Hepatic stellate cell (primary cell): Measurements from ENCODE around the gene CYP2J2.
"Not testable (repeated sequence)": the region's sequence is repeated elsewhere in the genome, so short reads cannot be mapped to it uniquely, and the experiment has no call there.

Experiments
- DNase-seq: peaks from one replicate; pipeline ENCODE4 v3.0.0; 2011; ENCODE audit warnings: low spot score

Gene CYP2J2

DNA sequence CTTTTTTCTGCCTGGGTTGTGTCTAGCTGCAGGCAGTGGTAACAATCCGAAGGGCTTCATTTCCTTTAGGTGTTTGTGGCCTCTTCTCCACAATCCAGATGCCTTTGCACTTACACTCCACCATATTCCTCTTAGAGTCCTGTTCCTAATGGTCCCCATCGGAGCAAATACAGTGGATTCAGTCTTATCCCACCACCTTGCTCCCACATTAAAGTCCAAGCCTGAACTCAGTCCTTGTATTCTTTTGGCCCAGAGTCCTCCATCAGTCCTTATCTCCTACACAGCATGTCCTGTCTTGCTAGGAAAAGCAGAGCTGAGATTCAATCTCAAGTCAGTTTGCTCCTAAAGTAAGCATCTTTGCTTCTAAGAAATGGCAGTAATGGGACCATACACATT is 8.8 kb downstream of the CYP2J2 start:
- no peak for DNase-seq

DNA sequence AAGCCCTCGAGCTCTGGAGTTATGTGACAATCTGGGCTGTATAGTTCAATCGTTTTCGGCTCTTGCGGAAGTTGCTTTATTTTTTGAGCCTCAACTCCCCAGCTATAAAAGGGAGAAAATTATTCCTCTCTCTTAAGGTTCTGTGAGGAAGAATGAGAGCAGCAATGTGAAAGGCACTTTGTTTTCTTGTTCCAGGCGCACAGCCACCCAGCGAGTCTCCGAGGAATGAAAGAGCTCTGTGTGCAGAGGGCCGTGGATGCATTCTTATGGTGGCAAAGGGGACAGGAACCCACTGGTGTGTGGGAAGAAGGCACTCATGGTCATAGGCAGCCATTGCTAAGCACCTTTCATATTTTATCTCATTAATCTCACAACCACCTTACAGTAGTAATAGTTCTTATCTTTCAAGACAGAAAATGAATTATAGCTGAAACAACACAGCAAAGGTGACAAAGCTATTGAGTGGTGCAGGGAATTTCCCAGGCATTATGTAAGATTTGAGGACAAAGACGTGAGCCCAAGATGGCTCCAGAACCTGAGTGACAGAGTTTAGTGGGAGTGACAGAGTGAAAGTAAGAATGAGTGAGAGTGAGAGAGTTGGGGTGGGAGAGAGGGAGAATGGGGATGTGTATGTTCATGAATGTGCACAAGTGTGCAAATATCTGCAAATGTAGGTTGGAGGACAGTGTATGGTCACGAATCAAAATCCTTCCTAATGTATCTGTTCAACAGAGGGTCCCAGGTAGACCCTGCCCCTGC is 9.4 kb downstream of the CYP2J2 start:
- no peak for DNase-seq

DNA sequence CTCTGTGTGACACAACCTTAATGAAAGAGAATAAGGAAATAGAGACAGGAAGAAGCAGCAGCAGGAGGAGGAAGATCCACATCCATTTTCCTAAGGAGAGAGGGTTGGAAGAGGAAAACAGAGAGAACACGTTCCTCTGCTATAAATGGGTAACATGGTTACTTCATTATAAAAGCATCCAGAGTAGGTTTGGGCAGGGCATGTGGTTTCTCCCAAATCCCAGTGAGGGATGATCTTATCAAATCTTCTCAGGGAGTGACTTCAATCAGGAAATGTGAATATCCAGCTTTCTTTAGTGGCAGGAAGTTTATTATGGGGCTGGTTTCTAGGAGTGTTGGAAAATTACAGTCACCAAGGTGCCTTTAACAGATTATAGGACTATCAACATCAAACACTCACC is 11.1 kb downstream of the CYP2J2 start:
- no peak for DNase-seq

DNA sequence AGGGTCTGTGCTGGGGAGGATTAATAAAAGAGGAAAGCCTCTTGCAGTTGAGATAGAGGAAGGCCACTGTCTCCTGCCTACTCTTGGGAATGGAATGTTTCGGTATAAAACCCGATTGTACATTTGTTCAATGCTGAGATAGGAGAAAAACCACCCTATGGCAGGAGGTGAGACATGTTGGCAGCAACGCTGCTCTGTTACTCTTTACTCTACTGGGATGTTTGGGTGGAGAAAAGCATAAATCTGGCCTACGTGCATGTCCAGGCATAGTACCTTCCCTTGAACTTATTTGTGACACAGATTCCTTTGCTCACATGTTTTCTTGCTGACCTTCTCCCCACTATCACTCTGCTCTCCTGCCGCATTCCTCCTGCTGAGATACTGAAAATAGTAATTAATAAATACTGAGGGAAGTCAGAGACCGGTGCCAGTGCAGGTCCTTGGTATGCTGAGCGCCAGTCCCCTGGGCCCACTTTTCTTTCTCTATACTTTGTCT is 11.7 kb downstream of the CYP2J2 start:
- DNase-seq = not testable (repeated sequence)

DNA sequence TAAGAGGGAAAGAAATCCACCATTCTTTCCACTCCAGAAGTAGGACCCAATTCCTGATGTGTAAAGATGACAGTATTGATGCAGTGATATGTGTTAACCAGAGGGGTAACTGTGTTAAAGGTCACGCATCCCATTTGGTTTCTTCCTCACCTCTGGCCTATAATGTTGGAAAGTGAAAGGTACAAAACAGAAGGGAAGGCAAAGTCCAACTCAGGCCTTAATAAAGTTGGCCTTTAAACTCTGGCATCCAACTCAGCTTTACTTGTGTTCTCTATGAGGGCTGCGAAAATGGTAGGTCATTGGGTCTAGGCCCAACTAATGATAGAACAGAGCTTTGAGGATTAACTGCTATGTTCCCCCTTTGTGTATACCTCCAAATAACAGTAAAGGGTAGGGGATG is 17.9 kb downstream of the CYP2J2 start:
- DNase-seq = no peak

DNA sequence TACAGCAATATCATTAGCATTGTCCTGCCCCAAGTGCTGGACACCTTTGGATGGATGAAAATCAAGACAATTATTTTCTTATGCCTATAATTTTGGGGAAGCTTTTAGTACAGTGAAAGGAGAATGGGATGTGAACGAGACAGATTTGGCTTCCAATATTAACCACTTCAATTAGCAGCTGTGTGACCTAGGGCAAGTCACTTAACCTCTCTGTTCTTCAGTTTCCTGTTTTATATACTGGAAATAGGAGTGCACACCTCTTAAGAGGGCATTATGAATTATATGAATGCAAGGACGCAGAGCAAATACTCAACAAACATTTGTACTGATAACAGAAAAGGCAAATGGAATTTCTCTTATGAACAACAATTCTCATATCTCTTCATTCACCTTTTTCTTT is 18.5 kb downstream of the CYP2J2 start:
- no peak for DNase-seq

DNA sequence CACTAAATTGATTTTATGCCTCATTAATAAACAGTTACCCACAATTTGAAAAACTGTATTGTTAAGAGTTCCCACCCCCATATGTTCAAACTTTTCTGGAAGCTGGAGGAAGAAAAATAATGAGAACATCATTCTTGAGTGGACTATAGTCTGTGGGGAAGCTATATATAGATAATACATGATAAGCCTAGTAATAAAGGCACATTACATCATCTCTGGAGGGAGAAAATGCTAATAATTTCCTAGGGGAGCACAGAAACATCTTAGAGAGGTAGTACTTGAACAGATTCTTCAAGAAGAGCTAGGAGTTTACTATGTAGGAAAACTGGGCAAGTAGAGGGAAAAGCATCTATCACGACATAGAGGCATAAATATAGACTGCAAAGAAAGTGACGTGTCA is 19.6 kb downstream of the CYP2J2 start:
- no peak for DNase-seq

DNA sequence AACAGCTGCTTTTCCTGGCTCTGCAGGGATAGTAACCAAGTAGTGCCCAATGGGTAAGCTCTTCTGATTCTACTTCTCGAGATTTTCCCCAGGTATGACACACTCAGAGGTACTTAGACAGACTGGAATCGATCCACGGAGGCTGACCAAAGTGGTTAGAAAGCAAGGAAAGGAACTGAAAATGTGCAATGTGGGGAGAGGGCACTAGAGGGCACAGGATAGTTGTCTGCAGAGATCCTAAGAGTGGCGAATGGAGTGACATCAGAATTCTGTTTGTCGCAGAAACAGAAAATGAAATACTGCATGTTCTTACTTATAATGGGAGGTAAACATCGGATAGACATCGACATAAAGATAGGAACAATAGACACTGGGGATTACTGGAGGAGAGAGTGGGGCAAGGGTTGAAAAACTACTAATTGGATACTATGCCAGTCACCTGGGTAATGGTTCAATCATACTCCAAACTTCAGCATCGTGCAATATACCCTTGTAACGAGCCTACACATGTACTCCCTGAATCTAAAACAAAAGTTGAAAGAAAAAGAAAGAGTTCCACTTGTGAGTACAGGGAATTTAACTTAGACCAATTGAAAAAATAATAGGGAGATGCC is 23.3 kb downstream of the CYP2J2 start:
- DNase-seq = peak; percentile 8

DNA sequence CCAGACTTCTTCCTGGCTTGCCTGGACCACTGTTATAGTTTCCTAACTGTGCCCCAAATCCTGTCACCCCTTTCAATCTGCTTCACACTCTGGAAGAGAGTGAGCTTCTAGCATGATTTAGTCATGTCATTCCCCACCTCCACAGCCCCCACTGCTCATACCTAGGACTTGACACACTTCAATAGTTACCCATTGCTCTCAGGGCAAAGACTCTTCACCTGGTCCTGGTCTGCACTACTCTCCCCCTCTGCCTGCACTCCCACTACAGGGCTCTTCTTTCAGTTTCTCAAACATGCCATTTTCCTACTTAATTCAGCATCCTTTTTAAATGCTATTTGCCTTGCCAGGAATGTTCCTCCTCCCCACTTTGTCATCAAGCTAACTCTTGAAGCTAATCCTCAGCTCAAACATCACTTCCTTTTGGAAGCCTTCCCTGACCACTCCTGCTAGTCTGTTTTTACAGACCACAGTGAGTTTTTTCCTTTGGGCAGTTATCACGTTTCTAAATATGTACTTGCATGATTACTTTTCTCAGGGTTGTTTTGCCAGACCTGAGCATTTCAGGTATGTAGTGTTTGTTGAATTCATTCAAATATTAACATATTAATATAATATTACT is 24.7 kb downstream of the CYP2J2 start:
- DNase-seq = no peak

DNA sequence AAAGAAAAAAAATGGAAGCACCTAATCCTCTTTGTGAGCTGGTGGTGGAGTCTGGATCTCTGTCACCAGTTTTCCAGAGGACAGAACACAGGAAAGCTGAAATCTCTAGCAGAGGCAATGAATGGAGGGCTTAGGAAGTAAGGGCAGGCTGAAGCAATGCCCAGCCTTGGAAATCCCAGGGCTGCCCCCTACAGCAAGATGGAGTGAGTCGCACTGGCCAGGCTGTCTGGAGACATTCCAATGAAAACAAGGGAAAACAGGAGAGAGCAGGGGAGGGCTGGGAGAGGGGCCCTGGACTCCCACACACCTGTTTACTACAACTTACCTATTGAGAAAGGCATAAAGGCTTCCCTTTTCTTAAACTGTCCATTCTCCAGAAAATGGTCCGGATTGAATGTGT is 25.9 kb downstream of the CYP2J2 start:
- DNase-seq = no peak

DNA sequence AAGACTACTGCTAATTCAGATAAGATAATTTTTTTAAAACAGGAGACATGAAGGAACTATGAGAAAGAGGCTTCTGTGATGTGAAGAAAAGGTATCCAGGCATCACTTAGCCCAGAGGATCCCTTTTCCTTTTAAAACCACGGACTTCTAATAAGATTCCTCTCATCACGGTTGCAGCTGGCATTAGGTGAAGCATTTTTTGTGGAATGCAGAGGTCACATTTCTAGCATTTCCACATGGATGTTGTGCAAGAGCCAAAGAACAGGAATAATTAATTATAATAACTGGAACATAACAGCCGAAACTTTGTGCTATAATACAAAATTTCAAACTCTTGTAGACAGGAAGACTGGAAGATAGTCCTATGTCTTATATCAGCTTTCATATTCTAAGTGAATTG is 27.6 kb downstream of the CYP2J2 start:
- no peak for DNase-seq

DNA sequence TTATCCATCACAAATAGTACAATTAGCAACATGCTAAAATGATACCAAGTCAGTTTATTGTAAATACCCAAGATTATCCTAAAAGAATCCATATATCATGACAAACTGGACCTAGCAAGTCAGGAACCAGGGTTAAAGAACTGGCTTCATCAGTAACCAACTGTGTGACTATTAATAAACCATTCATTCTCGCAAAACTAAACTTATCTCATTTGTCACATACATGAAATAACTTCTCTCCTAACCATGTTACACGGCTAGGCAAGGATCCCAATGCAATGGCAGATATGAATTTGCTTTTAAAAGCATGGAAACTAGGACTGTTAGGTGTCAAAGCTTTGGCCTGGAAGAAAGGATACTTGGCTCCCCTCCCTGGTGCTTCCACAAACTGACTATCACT is 29.4 kb downstream of the CYP2J2 start:
- no peak for DNase-seq

DNA sequence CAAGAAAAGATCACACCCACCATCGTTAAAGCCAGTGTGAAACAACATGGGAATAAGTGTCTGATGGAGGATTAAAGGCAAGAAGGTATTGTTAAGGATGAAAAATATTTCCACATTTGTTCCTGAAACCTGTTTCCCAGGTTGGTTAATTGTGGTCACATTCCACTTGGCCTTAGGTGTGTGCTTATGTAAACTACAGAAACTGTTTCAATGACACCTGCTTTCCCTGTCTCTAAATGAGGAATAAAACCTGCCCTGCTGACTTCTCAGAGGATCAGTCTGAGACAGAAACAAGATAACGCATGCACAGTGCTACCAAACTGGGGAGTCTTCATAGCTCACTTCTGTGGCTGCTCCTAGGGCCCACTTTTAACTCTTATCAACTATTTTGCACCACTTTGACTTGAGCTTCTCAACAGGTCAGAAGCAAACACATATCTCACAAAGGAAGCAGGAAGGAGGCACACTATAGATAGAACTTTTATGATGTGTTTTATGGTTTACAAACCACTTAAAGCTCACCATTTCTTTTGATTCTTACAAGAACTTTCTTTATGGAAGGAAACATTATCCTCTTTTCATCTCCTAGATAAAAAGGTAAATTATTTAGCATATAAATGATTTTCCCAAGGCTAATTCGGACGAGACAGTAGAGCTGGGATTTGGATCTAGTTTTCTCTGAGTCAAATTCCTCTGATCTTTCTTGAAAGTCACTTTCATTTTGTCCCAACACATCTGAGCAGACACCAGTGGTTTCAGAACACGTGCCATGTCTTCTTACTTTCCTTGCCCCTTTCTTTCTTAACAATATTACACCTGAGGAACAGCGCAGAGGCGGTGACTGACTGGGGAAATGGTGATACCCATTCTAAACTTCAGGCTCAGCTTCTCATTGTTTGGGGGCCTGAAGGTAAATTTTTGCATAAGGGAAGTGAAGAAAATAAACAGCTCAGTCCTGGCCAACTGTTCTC is 33.4 kb downstream of the CYP2J2 start:
- no peak for DNase-seq

DNA sequence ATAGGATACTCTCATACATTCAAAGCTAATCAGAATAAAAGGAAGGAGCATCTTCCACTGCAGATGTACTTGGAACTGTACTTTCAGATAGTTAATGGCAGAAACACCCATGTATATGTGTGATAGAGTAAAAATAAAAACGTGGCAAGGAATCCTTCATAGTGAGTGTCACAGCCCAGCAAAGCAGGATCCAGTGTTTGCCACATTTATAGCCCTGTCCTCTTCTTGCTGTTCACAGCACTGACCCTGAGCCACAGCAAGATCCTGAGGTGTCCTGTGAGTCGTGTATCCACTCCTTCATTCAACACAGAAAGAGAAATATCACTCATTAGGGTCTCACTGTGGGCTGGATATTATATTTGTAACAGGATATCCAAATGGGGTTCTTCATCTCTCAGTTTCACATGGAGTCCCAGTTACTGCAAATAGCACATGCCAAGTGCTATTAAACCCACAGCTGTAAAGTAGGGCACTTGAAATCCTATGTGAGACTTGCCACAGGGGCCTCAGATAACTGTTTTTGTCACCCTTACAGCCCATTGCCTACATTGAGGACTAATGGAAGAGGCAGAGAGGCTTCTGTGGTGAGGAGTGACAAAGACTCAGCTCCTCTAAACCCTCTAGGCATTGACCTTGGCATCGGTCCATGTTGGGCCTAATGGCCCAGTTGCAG is 41.3 kb downstream of the CYP2J2 start:
- no peak for DNase-seq

DNA sequence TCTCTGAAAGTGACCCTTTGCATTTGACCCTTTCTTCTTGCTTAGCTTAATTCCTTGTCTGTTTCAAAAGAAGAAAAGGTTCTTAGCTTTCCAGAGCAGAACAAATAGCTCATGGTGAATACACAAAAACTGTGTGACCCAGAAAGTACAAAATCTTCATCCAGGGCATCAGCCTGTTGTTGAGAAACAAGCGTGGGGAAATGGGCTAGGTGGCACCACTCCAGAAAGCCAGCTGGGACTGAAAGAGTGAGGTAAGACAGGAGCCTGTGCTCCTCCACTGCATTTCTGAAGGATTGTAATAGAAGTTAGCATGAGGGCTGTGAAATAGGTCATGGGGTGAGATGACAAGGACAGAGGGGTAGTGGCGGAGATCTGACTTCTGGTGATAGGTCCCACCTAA is 45.8 kb downstream of the CYP2J2 start:
- no peak for DNase-seq

DNA sequence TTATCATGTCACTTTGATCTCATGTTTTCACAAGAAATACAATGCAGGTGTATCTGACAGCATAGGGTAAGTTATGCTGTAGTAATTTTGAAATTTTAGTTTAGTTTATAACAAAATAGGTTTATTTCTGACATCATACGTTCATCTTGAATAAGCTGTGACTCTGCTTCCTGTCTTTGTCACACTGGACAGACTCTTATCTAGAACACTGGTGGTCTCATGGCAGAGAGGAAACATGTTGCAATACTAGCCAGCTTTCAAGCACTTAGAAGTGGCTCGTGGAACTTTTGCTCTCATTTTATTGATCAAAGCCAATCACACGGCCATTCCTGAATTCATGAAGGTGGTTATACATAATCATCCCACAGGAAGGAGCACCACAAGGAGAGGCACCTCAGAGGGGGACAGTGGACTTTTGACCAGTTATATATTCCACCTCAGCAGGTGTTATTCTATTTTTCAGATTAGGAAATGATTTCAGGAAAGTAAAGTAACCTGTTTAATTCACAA is 46.5 kb downstream of the CYP2J2 start:
- no peak for DNase-seq

DNA sequence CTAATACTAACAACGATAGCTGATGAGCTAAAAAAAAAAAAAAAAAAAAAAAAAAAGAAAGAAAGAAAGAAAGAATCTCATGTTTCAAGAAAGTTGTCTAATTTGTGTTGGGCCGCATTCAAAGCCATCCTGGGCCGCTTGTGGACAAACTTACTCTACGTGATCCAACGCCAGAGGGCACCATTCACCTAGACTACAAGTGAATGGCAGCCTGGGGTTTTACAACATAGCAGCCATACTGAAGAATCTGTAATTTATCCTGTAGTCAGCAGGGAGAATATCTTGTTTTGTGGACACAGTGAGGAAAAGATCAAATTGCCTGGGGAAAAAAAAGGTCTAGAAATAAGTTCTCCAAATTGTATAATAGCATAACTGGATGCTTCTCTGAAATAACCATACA is 47.0 kb downstream of the CYP2J2 start:
- peak; percentile 11 for DNase-seq

DNA sequence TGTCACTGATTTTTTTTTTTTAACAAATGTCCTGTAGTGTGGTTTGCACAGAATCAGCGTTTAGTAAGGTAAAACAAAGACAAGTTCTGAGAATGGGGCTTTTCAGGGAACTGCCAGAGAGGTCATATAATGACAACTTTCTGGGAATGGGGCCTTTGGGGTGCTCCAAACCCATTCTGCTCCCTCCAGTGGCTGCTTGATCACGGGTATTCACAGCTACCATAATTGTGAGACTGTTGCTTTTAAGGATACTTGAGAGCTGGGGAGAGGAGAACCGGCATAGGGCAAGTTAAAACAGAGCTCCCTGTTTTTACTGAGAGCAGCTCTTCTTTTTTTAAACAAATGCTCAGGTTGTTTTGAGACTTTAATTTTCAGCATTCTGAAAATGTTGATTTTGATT is 48.2 kb downstream of the CYP2J2 start:
- no peak for DNase-seq

DNA sequence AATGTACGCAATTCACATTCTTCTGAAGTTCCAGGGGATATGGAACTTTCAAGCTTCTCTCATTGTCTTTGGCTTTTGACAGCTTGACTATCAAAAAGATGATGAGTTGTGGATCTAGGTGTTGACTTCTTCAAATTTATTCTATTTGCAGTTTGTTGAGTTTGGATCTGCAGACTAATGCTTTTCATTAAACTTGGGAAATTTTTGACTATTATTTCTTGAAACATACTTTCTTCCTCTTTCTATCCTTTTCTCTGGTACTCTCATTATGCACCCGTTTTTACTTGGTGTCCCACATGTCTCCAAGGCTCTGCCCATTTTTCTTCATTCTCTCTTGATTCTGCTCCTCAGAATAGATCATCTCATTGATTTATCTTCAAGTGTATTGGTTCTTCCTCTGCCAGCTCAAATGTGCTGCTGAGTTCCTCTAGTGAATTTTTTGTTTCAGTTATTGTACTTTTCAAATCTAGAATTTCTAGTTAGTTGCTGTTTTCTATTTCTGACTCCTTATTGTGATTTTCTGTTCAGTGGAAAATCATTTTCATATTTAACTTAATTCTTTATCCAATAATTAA is 49.4 kb downstream of the CYP2J2 start:
- DNase-seq = no peak

DNA sequence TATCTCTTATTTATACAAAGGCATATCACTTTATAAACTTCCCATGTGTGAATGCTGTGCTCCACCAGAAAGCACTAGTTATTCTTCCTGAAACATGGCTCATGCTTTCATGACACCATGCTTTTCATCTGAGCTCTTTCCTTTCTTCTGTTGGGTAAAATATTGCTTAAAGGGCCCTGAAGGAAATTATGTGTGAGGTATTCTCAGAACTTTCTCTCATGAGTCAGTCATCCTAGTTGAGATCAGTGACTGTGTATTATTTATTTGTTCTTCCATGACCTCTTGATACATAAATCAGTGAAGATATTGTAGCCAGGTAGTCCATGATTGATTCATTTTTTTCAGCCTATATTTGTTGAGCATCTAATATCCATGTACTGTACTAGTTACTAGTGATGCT is 54.8 kb downstream of the CYP2J2 start:
- DNase-seq = no peak

DNA sequence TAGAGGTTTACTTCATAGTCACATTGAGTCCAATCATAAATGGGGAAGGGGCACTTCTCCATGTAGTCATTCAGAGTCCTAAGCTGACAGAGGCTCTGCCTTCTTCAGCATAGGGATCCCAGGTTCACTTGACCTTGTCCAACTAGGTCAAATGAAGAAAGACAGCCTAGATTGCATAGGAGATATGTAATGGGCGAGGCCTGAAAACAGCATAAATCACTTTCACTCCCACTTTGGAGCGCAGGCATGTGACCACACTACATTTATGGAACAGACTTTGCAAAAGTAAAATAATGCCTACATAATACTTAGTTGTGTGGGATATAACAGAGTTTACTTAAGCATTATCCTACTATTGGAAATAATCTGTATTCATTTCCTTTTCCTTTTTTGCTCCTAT is 60.1 kb downstream of the CYP2J2 start:
- DNase-seq = no peak
